ENCODE results near the gene TUBG2.

The TUBG2 gene

DNA sequence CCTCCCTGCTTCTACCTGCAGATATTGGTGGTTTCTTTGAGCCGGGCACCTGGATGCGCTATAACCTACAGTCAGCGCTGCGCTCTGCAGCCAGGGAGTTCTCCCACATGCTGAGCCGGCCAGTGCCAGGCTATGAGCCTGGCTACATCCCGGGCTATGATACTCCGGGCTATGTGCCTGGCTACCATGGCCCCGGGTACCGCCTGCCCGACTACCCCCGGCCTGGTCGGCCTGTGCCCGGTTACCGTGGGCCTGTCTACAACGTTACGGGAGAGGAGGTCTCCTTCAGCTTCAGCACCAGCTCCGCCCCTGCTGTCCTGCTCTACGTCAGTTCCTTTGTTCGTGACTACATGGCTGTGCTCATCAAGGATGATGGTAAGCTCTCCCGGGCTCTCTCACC, 36.4 kb downstream of the TUBG2 start:
- DNase-seq (ENCODE audit: low read depth): no peak
- no peak for TF ChIP-seq CTCF (IDR thresholded peaks at IDR 0.05; ENCODE audit: control insufficient read depth, extremely low read depth, insufficient read depth)
- no peak overlapping the region for H3K4me3 ChIP-seq (ENCODE audit: low read depth, low read length)

DNA sequence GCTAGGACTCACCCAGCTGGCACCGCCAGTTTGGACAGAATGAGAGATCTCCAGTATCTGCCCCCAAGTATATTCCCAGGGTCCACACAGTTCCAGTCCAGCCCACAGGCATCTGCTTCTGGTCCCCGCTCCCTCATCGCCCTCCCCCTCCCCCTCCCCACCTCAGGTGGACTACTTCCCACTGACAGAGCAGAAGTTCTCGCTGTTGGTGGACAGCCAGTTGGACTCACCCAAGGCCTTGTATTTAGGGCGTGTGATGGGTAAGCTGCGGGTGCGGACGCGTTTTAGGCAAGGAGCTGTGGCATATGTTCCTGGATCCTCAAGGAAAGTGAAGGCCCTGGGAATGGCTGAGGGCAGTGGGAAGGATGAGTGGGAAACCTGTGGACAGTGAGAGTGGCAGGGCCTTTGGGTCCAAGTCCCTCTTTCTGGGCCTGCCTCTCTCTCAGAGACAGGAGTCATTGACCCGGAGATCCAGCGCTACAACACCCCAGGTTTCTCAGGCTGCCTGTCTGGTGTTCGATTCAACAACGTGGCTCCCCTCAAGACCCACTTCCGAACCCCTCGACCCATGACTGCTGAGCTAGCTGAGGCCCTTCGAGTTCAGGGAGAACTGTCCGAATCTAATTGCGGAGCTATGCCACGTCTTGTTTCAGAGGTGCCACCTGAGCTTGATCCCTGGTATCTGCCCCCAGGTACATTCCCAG, 38.2 kb downstream of the TUBG2 start:
- no peak for DNase-seq (ENCODE audit: low read depth)
- no peak overlapping the region for H3K4me3 ChIP-seq (ENCODE audit: low read depth, low read length)
- no peak for TF ChIP-seq CTCF (IDR thresholded peaks at IDR 0.05; ENCODE audit: control insufficient read depth, extremely low read depth, insufficient read depth)

- DNase-seq (ENCODE audit: low read depth): no peak
- H3K4me3 ChIP-seq (ENCODE audit: low read depth, low read length): no peak overlapping the region
- no peak for TF ChIP-seq CTCF (IDR thresholded peaks at IDR 0.05; ENCODE audit: control insufficient read depth, extremely low read depth, insufficient read depth)
Observed at GRCh38 chr17:42698736-42699414, 39.8 kb downstream of the TUBG2 start.

- no peak for TF ChIP-seq CTCF (IDR thresholded peaks at IDR 0.05; ENCODE audit: control insufficient read depth, extremely low read depth, insufficient read depth)
- DNase-seq (ENCODE audit: low read depth): no peak
- H3K4me3 ChIP-seq (ENCODE audit: low read depth, low read length): no peak overlapping the region
Observed at GRCh38 chr17:42699415-42699740, 40.3 kb downstream of the TUBG2 start.

GRCh38 chr17:42700586-42701289, 41.7 kb downstream of the TUBG2 start:
- no peak for DNase-seq (ENCODE audit: low read depth)
- H3K4me3 ChIP-seq (ENCODE audit: low read depth, low read length): no peak overlapping the region
- TF ChIP-seq CTCF (IDR thresholded peaks at IDR 0.05; ENCODE audit: control insufficient read depth, extremely low read depth, insufficient read depth): no peak

GRCh38 chr17:42702446-42702845, 43.4 kb downstream of the TUBG2 start:
- DNase-seq (ENCODE audit: low read depth): no peak
- TF ChIP-seq CTCF (IDR thresholded peaks at IDR 0.05; ENCODE audit: control insufficient read depth, extremely low read depth, insufficient read depth): no peak
- H3K4me3 ChIP-seq (ENCODE audit: low read depth, low read length): no peak overlapping the region
